Osteocyte (in vitro differentiated cells): ENCODE data around the gene RFX2. TPM values are rescaled to one million over a fixed set of nuclear protein-coding genes. Genes with fewer than 3 reads are reported as not detected.
A peak's percentile ranks its signal among the peaks of the same experiment; 100 is the strongest.

Experiments
- DNase-seq: peaks from one replicate; pipeline ENCODE4 v3.0.0; 2021; ENCODE audit warnings: mixed read lengths; ENCODE audit not compliant: unreplicated experiment; ENCODE audit errors: extremely low spot score
- H3K27ac Mint-ChIP-seq: one replicate; pipeline ENCODE4 v1.8.0; 2021; ENCODE audit warnings: mild to moderate bottlenecking, mixed read lengths; ENCODE audit not compliant: unreplicated experiment
- H3K27me3 Mint-ChIP-seq: one replicate; pipeline ENCODE4 v1.8.0; 2021; ENCODE audit warnings: mixed read lengths; ENCODE audit not compliant: unreplicated experiment
- H3K36me3 Mint-ChIP-seq: one replicate; pipeline ENCODE4 v1.8.0; 2021; ENCODE audit warnings: mixed read lengths; ENCODE audit not compliant: unreplicated experiment
- H3K4me1 Mint-ChIP-seq: one replicate; pipeline ENCODE4 v1.8.0; 2021; ENCODE audit warnings: mixed read lengths; ENCODE audit not compliant: unreplicated experiment
- H3K4me3 Mint-ChIP-seq: one replicate; pipeline ENCODE4 v1.8.0; 2021; ENCODE audit warnings: mild to moderate bottlenecking, moderate library complexity, mixed read lengths; ENCODE audit not compliant: unreplicated experiment
- H3K9me3 Mint-ChIP-seq: one replicate; pipeline ENCODE4 v1.8.0; 2021; ENCODE audit warnings: mixed read lengths; ENCODE audit not compliant: unreplicated experiment
- CTCF ChIP-seq: fragments of 200-600 bp; sonication (generic); IDR thresholded peaks from 2 replicates; pipeline ENCODE4 v1.5.0; 2021; ENCODE audit warnings: antibody characterized with exemption, mild to moderate bottlenecking, moderate library complexity
- total RNA-seq: library from RNA; stranded (reverse); gene quantifications from 2 replicates; pipeline ENCODE4 v1.2.1, GENCODE V29; 2021

RFX2 gene
- total RNA-seq, 1 donor from 2014 or later: 5.3 TPM

- no peaks in the 10 kb centered on the region for H3K36me3 Mint-ChIP-seq
- H3K27ac Mint-ChIP-seq: no peak overlapping the region
- DNase-seq: no peak
Measured at GRCh38 chr19:5958074-5958850, 152.0 kb downstream of the RFX2 start.

GRCh38 chr19:5957170-5957569, 153.1 kb downstream of the RFX2 start:
- DNase-seq: no peak
- TF ChIP-seq CTCF: no peak
- no peaks in the 10 kb centered on the region for H3K36me3 Mint-ChIP-seq
- H3K27me3 Mint-ChIP-seq: no peaks in the 10 kb centered on the region
- no peaks in the 10 kb centered on the region for H3K9me3 Mint-ChIP-seq
- H3K27ac Mint-ChIP-seq: no peak overlapping the region
- H3K4me3 Mint-ChIP-seq: no peak overlapping the region
- peaks cover 76% of the 10 kb centered on the region for H3K4me1 Mint-ChIP-seq

More at GRCh38 chr19:5958074-5958850, 152.0 kb downstream of the RFX2 start:
- no peak for TF ChIP-seq CTCF
- H3K4me1 Mint-ChIP-seq: peaks cover 75% of the 10 kb centered on the region
- no peaks in the 10 kb centered on the region for H3K27me3 Mint-ChIP-seq
- no peaks in the 10 kb centered on the region for H3K9me3 Mint-ChIP-seq
- no peak overlapping the region for H3K4me3 Mint-ChIP-seq

GRCh38 chr19:5956728-5957127, 153.6 kb downstream of the RFX2 start:
- no peaks in the 10 kb centered on the region for H3K9me3 Mint-ChIP-seq
- no peaks in the 10 kb centered on the region for H3K36me3 Mint-ChIP-seq
- peaks cover 76% of the 10 kb centered on the region for H3K4me1 Mint-ChIP-seq
- DNase-seq: no peak
- peak overlapping the region; percentile 87 for H3K27ac Mint-ChIP-seq
- H3K27me3 Mint-ChIP-seq: no peaks in the 10 kb centered on the region
- TF ChIP-seq CTCF: no peak
- no peak overlapping the region for H3K4me3 Mint-ChIP-seq

- Mint-ChIP-seq H3K36me3 (no peaks in the 10 kb centered on the region), H3K27ac (peak overlapping the region; percentile 87), H3K27me3 (no peaks in the 10 kb centered on the region), H3K9me3 (no peaks in the 10 kb centered on the region), H3K4me1 (peaks cover 76% of the 10 kb centered on the region), H3K4me3 (no peak overlapping the region)
- TF ChIP-seq CTCF: no peak
- DNase-seq: no peak
Measured at GRCh38 chr19:5956323-5956722, 154.0 kb downstream of the RFX2 start.

DNA sequence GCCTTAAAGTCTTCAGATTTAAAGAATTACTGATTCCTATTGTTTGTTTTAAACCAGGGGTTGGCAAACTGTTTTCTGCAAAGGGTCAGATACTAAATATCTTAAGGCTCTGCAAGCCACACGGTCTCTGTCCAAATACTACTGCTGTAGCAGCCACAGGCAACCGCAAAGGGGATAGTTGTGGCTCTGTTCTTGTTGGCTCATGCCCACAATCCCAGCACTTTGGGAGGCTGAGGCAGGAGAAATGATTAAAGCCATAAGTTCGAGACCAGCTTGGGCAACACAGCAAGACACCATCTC, 154.7 kb downstream of the RFX2 start:
- Mint-ChIP-seq H3K9me3 (no peaks in the 10 kb centered on the region), H3K27me3 (no peaks in the 10 kb centered on the region), H3K4me3 (no peak overlapping the region), H3K36me3 (peaks cover 3% of the 10 kb centered on the region), H3K27ac (peak overlapping the region; percentile 87), H3K4me1 (peaks cover 76% of the 10 kb centered on the region)
- DNase-seq: no peak
- no peak for TF ChIP-seq CTCF
